Stimulated activated CD8-positive, alpha-beta memory T cell treated with anti-CD3 and anti-CD28 coated beads, Interleukin-12 subunit alpha, Interleukin-12 subunit beta, amount 100 ng/mL, for 1 hour (primary cell): ENCODE measurements around the gene CLNK.
"Not testable (repeated sequence)": the region's sequence is repeated elsewhere in the genome, so short reads cannot be mapped to it uniquely, and the experiment has no call there.

Source experiments
- DNase-seq: peaks from one replicate; pipeline ENCODE4 v3.0.0-alpha.2; 2020; ENCODE audit warnings: low read depth

The CLNK gene

GRCh38 chr4:10662937-10663336, 21.6 kb downstream of the CLNK start:
- DNase-seq: no peak

GRCh38 chr4:10661047-10661446, 23.5 kb downstream of the CLNK start:
- DNase-seq: no peak

GRCh38 chr4:10659251-10659650, 25.3 kb downstream of the CLNK start:
- DNase-seq: no peak

GRCh38 chr4:10656988-10657387, 27.6 kb downstream of the CLNK start:
- DNase-seq: no peak

GRCh38 chr4:10656420-10656819, 28.1 kb downstream of the CLNK start:
- DNase-seq: no peak

- no peak for DNase-seq
These were observed 28.6 kb downstream of the CLNK start for GRCh38 chr4:10655968-10656367.

- no peak for DNase-seq
These were observed 36.1 kb downstream of the CLNK start for GRCh38 chr4:10648479-10648878.

GRCh38 chr4:10647846-10648245, 36.7 kb downstream of the CLNK start:
- no peak for DNase-seq

GRCh38 chr4:10643600-10644425, 40.8 kb downstream of the CLNK start:
- DNase-seq: no peak

- DNase-seq: no peak
These were observed 43.9 kb downstream of the CLNK start for GRCh38 chr4:10640561-10641201.

- no peak for DNase-seq
These were observed 44.9 kb downstream of the CLNK start for GRCh38 chr4:10639664-10640063.

GRCh38 chr4:10639100-10639499, 45.5 kb downstream of the CLNK start:
- DNase-seq: no peak

- no peak for DNase-seq
These were observed 49.5 kb downstream of the CLNK start for GRCh38 chr4:10635091-10635490.

GRCh38 chr4:10629394-10629793, 55.2 kb downstream of the CLNK start:
- DNase-seq: no peak

- no peak for DNase-seq
These were observed 59.4 kb downstream of the CLNK start for GRCh38 chr4:10625131-10625530.

- no peak for DNase-seq
These were observed 60.7 kb downstream of the CLNK start for GRCh38 chr4:10623862-10624261.

GRCh38 chr4:10623241-10623640, 61.3 kb downstream of the CLNK start:
- DNase-seq: no peak

GRCh38 chr4:10622728-10623127, 61.8 kb downstream of the CLNK start:
- no peak for DNase-seq

- no peak for DNase-seq
These were observed 63.6 kb downstream of the CLNK start for GRCh38 chr4:10620935-10621488.

GRCh38 chr4:10619855-10620254, 64.7 kb downstream of the CLNK start:
- DNase-seq: no peak

- no peak for DNase-seq
These were observed 65.3 kb downstream of the CLNK start for GRCh38 chr4:10619220-10619619.

GRCh38 chr4:10614926-10615325, 69.6 kb downstream of the CLNK start:
- DNase-seq: not testable (repeated sequence)

GRCh38 chr4:10613926-10614478, 70.6 kb downstream of the CLNK start:
- DNase-seq: no peak
